ENCODE measurements around the gene GALR2. TPM values are rescaled to one million over a fixed set of nuclear protein-coding genes. Genes with fewer than 3 reads are reported as not detected.

The GALR2 gene
- total RNA-seq, 1 experiment from 2014 or later = not detected

DNA sequence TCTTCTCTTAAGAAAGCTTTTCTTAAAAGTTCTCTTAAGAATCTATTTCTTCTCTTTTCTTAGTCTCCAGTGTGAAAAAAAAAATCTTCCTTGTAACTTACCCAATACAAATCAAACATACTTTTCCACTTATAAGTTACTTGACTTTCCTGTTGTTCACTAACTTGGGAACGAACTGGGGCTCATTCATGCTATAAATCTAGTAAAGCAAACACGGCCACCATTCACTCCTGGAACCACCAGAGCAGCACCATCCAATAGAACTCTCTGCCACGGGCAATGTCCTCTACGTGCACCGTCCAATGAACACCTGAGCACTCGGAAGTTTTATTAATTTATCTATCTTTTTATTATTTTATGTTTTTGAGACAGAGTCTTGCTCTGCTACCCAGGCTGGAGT lies 23.0 kb upstream of the GALR2 start:
- BruUV-seq (replicated peaks) = no TSS peak
- peaks cover 10% of the 10 kb centered on the region for H3K4me1 ChIP-seq (ENCODE audit: insufficient read depth, low read length, poor library complexity, severe bottlenecking)
- no peaks in the 10 kb centered on the region for H3K9me3 ChIP-seq (ENCODE audit: low read depth, low read length, poor library complexity, severe bottlenecking)
- peaks cover 63% of the 10 kb centered on the region for H3K36me3 ChIP-seq (ENCODE audit: insufficient read depth, low read length, poor library complexity, severe bottlenecking)
- no peak overlapping the region for H3K27ac ChIP-seq (ENCODE audit: low read depth, low read length, poor library complexity, severe bottlenecking)
- H3K27me3 ChIP-seq (replicated peaks; ENCODE audit: insufficient read depth, low read depth, low read length, poor library complexity) = no peaks in the 10 kb centered on the region
- ChIA-PET CTCF (no interaction called here), POLR2A (ENCODE audit: low non-redundant PET) (no interaction called here)
- no peak overlapping the region for H3K4me3 ChIP-seq (ENCODE audit: low read depth, low read length, poor library complexity, severe bottlenecking)
- no peak for TF ChIP-seq EZH2 (IDR thresholded peaks at IDR 0.05; ENCODE audit: borderline replicate concordance, low read depth, low read length, poor library complexity, severe bottlenecking)
- TF ChIP-seq, protein P1, sequence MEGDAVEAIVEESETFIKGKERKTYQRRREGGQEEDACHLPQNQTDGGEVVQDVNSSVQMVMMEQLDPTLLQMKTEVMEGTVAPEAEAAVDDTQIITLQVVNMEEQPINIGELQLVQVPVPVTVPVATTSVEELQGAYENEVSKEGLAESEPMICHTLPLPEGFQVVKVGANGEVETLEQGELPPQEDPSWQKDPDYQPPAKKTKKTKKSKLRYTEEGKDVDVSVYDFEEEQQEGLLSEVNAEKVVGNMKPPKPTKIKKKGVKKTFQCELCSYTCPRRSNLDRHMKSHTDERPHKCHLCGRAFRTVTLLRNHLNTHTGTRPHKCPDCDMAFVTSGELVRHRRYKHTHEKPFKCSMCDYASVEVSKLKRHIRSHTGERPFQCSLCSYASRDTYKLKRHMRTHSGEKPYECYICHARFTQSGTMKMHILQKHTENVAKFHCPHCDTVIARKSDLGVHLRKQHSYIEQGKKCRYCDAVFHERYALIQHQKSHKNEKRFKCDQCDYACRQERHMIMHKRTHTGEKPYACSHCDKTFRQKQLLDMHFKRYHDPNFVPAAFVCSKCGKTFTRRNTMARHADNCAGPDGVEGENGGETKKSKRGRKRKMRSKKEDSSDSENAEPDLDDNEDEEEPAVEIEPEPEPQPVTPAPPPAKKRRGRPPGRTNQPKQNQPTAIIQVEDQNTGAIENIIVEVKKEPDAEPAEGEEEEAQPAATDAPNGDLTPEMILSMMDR (conservative IDR thresholded peaks at IDR 0.05; ENCODE audit: low read depth, low read length) = no peak
- no peak for DNase-seq (ENCODE audit: low spot score)
- intact Hi-C loops (cut with micrococcal nuclease; ENCODE audit: unreplicated experiment) = no loop called here

DNA sequence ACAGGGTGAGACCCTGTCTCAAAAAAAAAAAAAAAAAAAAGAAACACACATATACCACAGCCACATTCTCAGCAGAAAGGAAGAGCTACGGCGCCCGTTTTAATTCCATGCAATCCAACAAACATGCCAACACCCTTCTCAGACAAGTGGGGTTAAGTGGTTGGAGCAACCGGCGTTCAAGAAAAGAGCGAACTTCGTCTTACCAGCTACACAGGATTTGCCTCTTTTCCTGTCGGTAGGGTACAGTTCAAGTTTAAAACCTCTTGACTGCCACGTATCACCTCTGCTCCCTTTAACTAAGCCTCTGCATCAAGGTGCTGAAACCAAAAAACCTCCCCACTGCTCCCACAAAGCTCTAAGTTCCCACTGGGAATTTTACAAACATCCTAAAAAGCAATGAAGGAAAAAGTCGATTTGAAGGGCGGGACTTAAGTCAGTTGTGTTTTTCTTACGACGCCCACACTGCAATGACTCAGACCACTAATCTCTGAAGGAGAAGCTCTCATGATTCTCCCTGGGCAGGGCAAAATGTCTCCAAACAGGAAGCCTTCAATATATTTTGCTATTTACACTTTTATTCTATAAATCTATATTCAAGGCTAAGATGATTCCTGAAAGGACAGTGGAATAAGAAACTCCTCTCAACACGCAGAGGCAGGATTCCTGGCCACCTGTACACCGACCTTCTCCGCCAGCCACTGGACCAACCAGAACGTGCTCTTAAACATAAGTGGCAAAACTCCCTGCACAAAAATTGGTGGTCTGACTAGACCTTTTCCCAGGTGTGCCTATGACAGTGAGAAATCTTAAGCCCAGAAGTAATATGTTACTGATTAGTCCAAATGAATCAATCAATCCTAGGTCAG lies 21.1 kb upstream of the GALR2 start:
- ChIA-PET POLR2A (ENCODE audit: low non-redundant PET) (interaction anchor here (0.6 kb wide), 1 partner anchor 337 kb away, joined by 5 read pairs; no protein-coding TSS in a partner anchor), CTCF (interaction anchor here (0.6 to 0.7 kb wide), 2 partner anchors 11 to 39 kb away, joined by 3 to 8 read pairs; no protein-coding TSS in a partner anchor)
- no TSS peak for BruUV-seq (replicated peaks)
- H3K4me3 ChIP-seq (ENCODE audit: low read depth, low read length, poor library complexity, severe bottlenecking) = no peak overlapping the region
- DNase-seq (ENCODE audit: low spot score) = peak; percentile 75
- intact Hi-C loops (cut with micrococcal nuclease; ENCODE audit: unreplicated experiment) = no loop called here
- peaks cover 10% of the 10 kb centered on the region for H3K4me1 ChIP-seq (ENCODE audit: insufficient read depth, low read length, poor library complexity, severe bottlenecking)
- no peaks in the 10 kb centered on the region for H3K9me3 ChIP-seq (ENCODE audit: low read depth, low read length, poor library complexity, severe bottlenecking)
- H3K36me3 ChIP-seq (ENCODE audit: insufficient read depth, low read length, poor library complexity, severe bottlenecking) = peaks cover 69% of the 10 kb centered on the region
- H3K27ac ChIP-seq (ENCODE audit: low read depth, low read length, poor library complexity, severe bottlenecking) = peak overlapping the region; percentile 47
- TF ChIP-seq, protein P1 (conservative IDR thresholded peaks at IDR 0.05; ENCODE audit: low read depth, low read length) = no peak
- H3K27me3 ChIP-seq (replicated peaks; ENCODE audit: insufficient read depth, low read depth, low read length, poor library complexity) = no peaks in the 10 kb centered on the region

DNA sequence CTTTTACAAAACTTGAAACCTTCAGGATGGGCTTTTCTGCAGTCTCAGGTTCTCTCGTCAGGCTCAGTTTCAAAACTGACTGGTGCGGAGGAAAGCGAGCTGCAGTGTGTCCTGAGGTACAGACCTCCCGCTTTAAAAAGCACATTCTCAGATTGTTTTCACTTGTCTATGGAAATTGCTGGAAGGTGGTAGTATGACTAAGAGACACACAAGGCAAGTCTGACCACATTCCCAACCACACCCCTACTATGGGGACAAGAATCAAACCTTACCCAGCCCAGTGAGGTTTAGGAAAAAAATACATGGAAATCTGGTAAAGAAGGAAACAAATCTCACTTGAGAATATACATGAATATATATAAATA lies 20.5 kb upstream of the GALR2 start:
- intact Hi-C loops (cut with micrococcal nuclease; ENCODE audit: unreplicated experiment) = no loop called here
- peaks cover 70% of the 10 kb centered on the region for H3K36me3 ChIP-seq (ENCODE audit: insufficient read depth, low read length, poor library complexity, severe bottlenecking)
- no peak overlapping the region for H3K4me3 ChIP-seq (ENCODE audit: low read depth, low read length, poor library complexity, severe bottlenecking)
- BruUV-seq (replicated peaks) = no TSS peak
- peaks cover 10% of the 10 kb centered on the region for H3K4me1 ChIP-seq (ENCODE audit: insufficient read depth, low read length, poor library complexity, severe bottlenecking)
- no peaks in the 10 kb centered on the region for H3K9me3 ChIP-seq (ENCODE audit: low read depth, low read length, poor library complexity, severe bottlenecking)
- TF ChIP-seq EZH2 (IDR thresholded peaks at IDR 0.05; ENCODE audit: borderline replicate concordance, low read depth, low read length, poor library complexity, severe bottlenecking) = no peak
- TF ChIP-seq, protein P1 (conservative IDR thresholded peaks at IDR 0.05; ENCODE audit: low read depth, low read length) = no peak
- peak overlapping the region; percentile 47 for H3K27ac ChIP-seq (ENCODE audit: low read depth, low read length, poor library complexity, severe bottlenecking)
- DNase-seq (ENCODE audit: low spot score) = no peak
- POLR2A ChIA-PET (ENCODE audit: low non-redundant PET) = no interaction called here
- no peaks in the 10 kb centered on the region for H3K27me3 ChIP-seq (replicated peaks; ENCODE audit: insufficient read depth, low read depth, low read length, poor library complexity)
- CTCF ChIA-PET = no interaction called here
